ENCODE data around the gene ADAMTS18. TPM values are rescaled to one million over a fixed set of nuclear protein-coding genes. Genes with fewer than 3 reads are reported as not detected.

Gene ADAMTS18
- total RNA-seq, 2 experiments from 2014 or later = not detected

GRCh38 chr16:77304134-77304533 lies 130.7 kb downstream of the ADAMTS18 start:
- peaks cover 15% of the 10 kb centered on the region for H3K4me1 Mint-ChIP-seq (ENCODE audit: low read depth)
- DNase-seq (no peak), ATAC-seq (no peak)
- ChIA-PET CTCF (no interaction called here), POLR2A (no interaction called here)
- intact Hi-C loops (cut with micrococcal nuclease) = no loop called here
- no peak overlapping the region for H3K27ac Mint-ChIP-seq
- no peak for TF ChIP-seq CTCF (IDR thresholded peaks at IDR 0.05)
- peaks cover 8% of the 10 kb centered on the region for H3K27me3 Mint-ChIP-seq
- no peaks in the 10 kb centered on the region for H3K9me3 Mint-ChIP-seq
- H3K4me3 Mint-ChIP-seq = no peak overlapping the region
- no peaks in the 10 kb centered on the region for H3K36me3 Mint-ChIP-seq (ENCODE audit: low read depth)

GRCh38 chr16:77302674-77303073 lies 132.2 kb downstream of the ADAMTS18 start:
- intact Hi-C loops (cut with micrococcal nuclease) = no loop called here
- Mint-ChIP-seq H3K9me3 (no peaks in the 10 kb centered on the region), H3K4me3 (no peak overlapping the region), H3K27ac (no peak overlapping the region), H3K4me1 (ENCODE audit: low read depth) (peaks cover 7% of the 10 kb centered on the region), H3K36me3 (ENCODE audit: low read depth) (no peaks in the 10 kb centered on the region), H3K27me3 (peaks cover 7% of the 10 kb centered on the region)
- ATAC-seq = no peak
- no peak for TF ChIP-seq CTCF (IDR thresholded peaks at IDR 0.05)
- ChIA-PET POLR2A (interaction anchor here (0.7 kb wide), 1 partner anchor 294 kb away, joined by 3 read pairs; no protein-coding TSS in a partner anchor), CTCF (no interaction called here)
- no peak for DNase-seq

- intact Hi-C loops (cut with micrococcal nuclease) = no loop called here
- H3K4me3 Mint-ChIP-seq = no peak overlapping the region
- POLR2A ChIA-PET = interaction anchor here (0.7 kb wide), 1 partner anchor 294 kb away, joined by 3 read pairs; no protein-coding TSS in a partner anchor
Observed at GRCh38 chr16:77302249-77302648, 132.6 kb downstream of the ADAMTS18 start.

GRCh38 chr16:77300256-77300655 lies 134.6 kb downstream of the ADAMTS18 start:
- Mint-ChIP-seq H3K27me3 (peaks cover 7% of the 10 kb centered on the region), H3K27ac (no peak overlapping the region), H3K4me3 (no peak overlapping the region), H3K9me3 (no peaks in the 10 kb centered on the region), H3K4me1 (ENCODE audit: low read depth) (no peaks in the 10 kb centered on the region), H3K36me3 (ENCODE audit: low read depth) (no peaks in the 10 kb centered on the region)
- intact Hi-C loops (cut with micrococcal nuclease) = no loop called here
- ATAC-seq (no peak), DNase-seq (no peak)
- ChIA-PET POLR2A (no interaction called here), CTCF (no interaction called here)
- no peak for TF ChIP-seq CTCF (IDR thresholded peaks at IDR 0.05)

More at GRCh38 chr16:77302249-77302648, 132.6 kb downstream of the ADAMTS18 start:
- Mint-ChIP-seq H3K27ac (no peak overlapping the region), H3K9me3 (no peaks in the 10 kb centered on the region), H3K4me1 (ENCODE audit: low read depth) (peaks cover 2% of the 10 kb centered on the region), H3K36me3 (ENCODE audit: low read depth) (no peaks in the 10 kb centered on the region), H3K27me3 (peaks cover 7% of the 10 kb centered on the region)
- no peak for ATAC-seq
- CTCF ChIA-PET = no interaction called here
- DNase-seq = no peak
- no peak for TF ChIP-seq CTCF (IDR thresholded peaks at IDR 0.05)

- ChIA-PET CTCF (no interaction called here), POLR2A (no interaction called here)
- no peaks in the 10 kb centered on the region for H3K36me3 Mint-ChIP-seq (ENCODE audit: low read depth)
- TF ChIP-seq CTCF (IDR thresholded peaks at IDR 0.05) = no peak
- no peak for ATAC-seq
- no peak overlapping the region for H3K4me3 Mint-ChIP-seq
- intact Hi-C loops (cut with micrococcal nuclease) = no loop called here
- H3K9me3 Mint-ChIP-seq = no peaks in the 10 kb centered on the region
- H3K27me3 Mint-ChIP-seq = peaks cover 7% of the 10 kb centered on the region
- no peaks in the 10 kb centered on the region for H3K4me1 Mint-ChIP-seq (ENCODE audit: low read depth)
- H3K27ac Mint-ChIP-seq = no peak overlapping the region
- DNase-seq = no peak
Observed at GRCh38 chr16:77299395-77299794, 135.4 kb downstream of the ADAMTS18 start.

Data from activated CD8-positive, alpha-beta T cell treated with anti-CD3 and anti-CD28 coated beads for 36 hours (primary cell).